Hematopoietic multipotent progenitor cell treated with erythropoietin and hydrocortisone succinate and interleukin-3 and kit ligand, for 4 days (in vitro differentiated cells): ENCODE results near the gene PDE4A.
"Not testable (repeated sequence)": the region's sequence is repeated elsewhere in the genome, so short reads cannot be mapped to it uniquely, and the experiment has no call there.

ENCODE experiments used
- DNase-seq: peaks from one replicate; pipeline ENCODE4 v3.0.0-alpha.2; 2015

PDE4A gene

GRCh38 chr19:10404888-10405820 lies 15.2 kb upstream of the PDE4A start:
- no peak for DNase-seq

- no peak for DNase-seq
Measured at GRCh38 chr19:10406191-10406590, 14.1 kb upstream of the PDE4A start.

- no peak for DNase-seq
Measured at GRCh38 chr19:10407096-10407495, 13.2 kb upstream of the PDE4A start.

GRCh38 chr19:10408511-10409283 lies 11.6 kb upstream of the PDE4A start:
- DNase-seq, result peak; percentile 72

- not testable (repeated sequence) for DNase-seq
Measured at GRCh38 chr19:10411224-10411623, 9.1 kb upstream of the PDE4A start.

- DNase-seq, result peak; percentile 52
Measured at GRCh38 chr19:10412257-10412977, 7.9 kb upstream of the PDE4A start.

- no peak for DNase-seq
Measured at GRCh38 chr19:10416083-10416379, 4.3 kb upstream of the PDE4A start.

- DNase-seq, result peak; percentile 95
Measured at GRCh38 chr19:10416380-10417257, 3.7 kb upstream of the PDE4A start.

GRCh38 chr19:10417541-10418234 lies 2.6 kb upstream of the PDE4A start:
- DNase-seq, result no peak

GRCh38 chr19:10418235-10418484 lies 2.2 kb upstream of the PDE4A start:
- DNase-seq, result no peak

GRCh38 chr19:10418485-10419199 lies 1.7 kb upstream of the PDE4A start:
- DNase-seq, result peak; percentile 49

- DNase-seq, result no peak
Measured at GRCh38 chr19:10419200-10419645, 1.1 kb upstream of the PDE4A start.

- peak; percentile 89 for DNase-seq
Measured at GRCh38 chr19:10419646-10420443, 493 bp upstream of the PDE4A start.

- DNase-seq, result no peak
Measured at GRCh38 chr19:10421240-10422045, 1.1 kb downstream of the PDE4A start.

- no peak for DNase-seq
Measured at GRCh38 chr19:10422046-10422461, 1.7 kb downstream of the PDE4A start.

GRCh38 chr19:10422846-10423245 lies 2.5 kb downstream of the PDE4A start:
- DNase-seq, result no peak

GRCh38 chr19:10424011-10424637 lies 3.8 kb downstream of the PDE4A start:
- DNase-seq, result peak; percentile 82

- DNase-seq, result no peak
Measured at GRCh38 chr19:10427169-10427568, 6.8 kb downstream of the PDE4A start.

GRCh38 chr19:10428996-10429381 lies 8.7 kb downstream of the PDE4A start:
- DNase-seq, result no peak
